Subcutaneous abdominal adipose tissue (tissue), 5 donors: Measurements from ENCODE around the gene LDAF1.

Experiments used
- H3K27ac ChIP-seq: one replicate; pipeline ENCODE4 v1.7.0; 2013; ENCODE audit warnings: low read depth, mild to moderate bottlenecking, inconsistent platforms, low read length, moderate library complexity
- H3K27me3 ChIP-seq, 5 donors: one replicate each; pipeline ENCODE4 v1.7.0; 2013; ENCODE audit warnings: low read length in 5 of 5, inconsistent platforms in 1 of 5; ENCODE audit not compliant: control insufficient read depth in 5 of 5, insufficient read depth in 4 of 5
- H3K36me3 ChIP-seq, 5 donors: one replicate each; pipeline ENCODE4 v1.7.0; 2013; ENCODE audit warnings: low read length in 5 of 5; ENCODE audit not compliant: control insufficient read depth in 5 of 5, insufficient read depth in 5 of 5
- H3K4me1 ChIP-seq, 5 donors: one replicate each; pipeline ENCODE4 v1.7.0; 2013; ENCODE audit warnings: low read length in 5 of 5, mild to moderate bottlenecking in 3 of 5, moderate library complexity in 1 of 5; ENCODE audit not compliant: control insufficient read depth in 5 of 5, insufficient read depth in 5 of 5
- H3K4me3 ChIP-seq, 5 donors: one replicate each; pipeline ENCODE4 v1.7.0; 2013; ENCODE audit warnings: low read length in 5 of 5, low read depth in 1 of 5
- H3K9ac ChIP-seq, 5 donors: one replicate each; pipeline ENCODE4 v1.7.0; 2013; ENCODE audit warnings: low read length in 5 of 5, mild to moderate bottlenecking in 4 of 5, moderate library complexity in 3 of 5
- H3K9me3 ChIP-seq, 5 donors: one replicate each; pipeline ENCODE4 v1.7.0; 2013; ENCODE audit warnings: low read length in 5 of 5; ENCODE audit not compliant: control insufficient read depth in 5 of 5
- donor health status: healthy.
- donor health status: healthy.
- donor health status: healthy.
- donor health status: healthy.
- donor health status: healthy.

The LDAF1 gene

GRCh38 chr16:21208446-21209230, 50.2 kb downstream of the LDAF1 start:
- no peak overlapping the region for H3K4me3 ChIP-seq
- no peaks in the 10 kb centered on the region for H3K36me3 ChIP-seq
- H3K9me3 ChIP-seq: no peaks in the 10 kb centered on the region
- peaks cover 0 to 6% (median 4%) of the 10 kb centered on the region in 5 donors for H3K27me3 ChIP-seq
- H3K27ac ChIP-seq: no peak overlapping the region
- peaks cover 0 to 3% (median 0%) of the 10 kb centered on the region in 5 donors for H3K4me1 ChIP-seq
- H3K9ac ChIP-seq: no peak overlapping the region

GRCh38 chr16:21211486-21211885, 53.0 kb downstream of the LDAF1 start, which contains the start of gene ZP2:
Gene ZP2, minus strand, starts transcription at chr16:21211574. Its CDS starts 27 bp downstream, at chr16:21211547.
- peaks cover 0 to 3% (median 0%) of the 10 kb centered on the region in 5 donors for H3K4me1 ChIP-seq
- no peak within 1 kb of the TSS for H3K4me3 ChIP-seq
- no peak within 1 kb of the TSS for H3K27ac ChIP-seq
- no peaks in the 10 kb centered on the region for H3K36me3 ChIP-seq
- peaks cover 0 to 11% (median 4%) of the 10 kb centered on the region in 5 donors for H3K27me3 ChIP-seq
- no peak within 1 kb of the TSS for H3K9ac ChIP-seq
- no peaks in the 10 kb centered on the region for H3K9me3 ChIP-seq

- H3K36me3 ChIP-seq: no peaks in the 10 kb centered on the region
- H3K27me3 ChIP-seq: peaks cover 0 to 11% (median 4%) of the 10 kb centered on the region in 5 donors
- H3K27ac ChIP-seq: no peak overlapping the region
- peaks cover 0 to 3% (median 0%) of the 10 kb centered on the region in 5 donors for H3K4me1 ChIP-seq
- H3K9ac ChIP-seq: no peak overlapping the region
- no peak overlapping the region for H3K4me3 ChIP-seq
- H3K9me3 ChIP-seq: no peaks in the 10 kb centered on the region
These were observed 55.6 kb downstream of the LDAF1 start for GRCh38 chr16:21214086-21214485.

- peaks cover 0 to 13% (median 4%) of the 10 kb centered on the region in 5 donors for H3K27me3 ChIP-seq
- H3K36me3 ChIP-seq: no peaks in the 10 kb centered on the region
- no peaks in the 10 kb centered on the region for H3K9me3 ChIP-seq
- no peaks in the 10 kb centered on the region for H3K4me1 ChIP-seq
- H3K27ac ChIP-seq: no peak overlapping the region
- H3K9ac ChIP-seq: no peak overlapping the region
- no peak overlapping the region for H3K4me3 ChIP-seq
These were observed 58.6 kb downstream of the LDAF1 start for GRCh38 chr16:21217121-21217520.

DNA sequence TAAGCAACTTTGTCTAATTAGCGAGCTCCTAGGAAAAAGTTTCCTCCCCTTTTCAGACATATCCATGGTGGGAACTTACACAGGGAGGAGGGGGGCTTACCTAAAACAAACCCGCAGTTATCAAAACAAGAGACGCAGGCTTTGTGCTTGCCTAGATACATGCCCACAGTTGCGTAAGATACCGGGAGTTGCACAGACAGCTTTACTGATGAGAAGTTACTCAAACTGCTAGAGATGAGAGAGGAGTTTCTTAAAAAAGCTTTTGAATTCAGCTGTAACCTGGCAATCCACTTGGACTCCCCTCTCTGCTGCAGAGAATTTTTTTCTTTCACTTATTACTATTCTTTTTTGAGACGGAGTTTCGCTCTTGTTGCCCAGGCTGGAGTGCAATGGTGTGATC, 59.7 kb downstream of the LDAF1 start:
- H3K27ac ChIP-seq: no peak overlapping the region
- H3K4me1 ChIP-seq: no peaks in the 10 kb centered on the region
- H3K27me3 ChIP-seq: peaks cover 0 to 13% (median 5%) of the 10 kb centered on the region in 5 donors
- no peaks in the 10 kb centered on the region for H3K36me3 ChIP-seq
- no peak overlapping the region for H3K4me3 ChIP-seq
- no peak overlapping the region for H3K9ac ChIP-seq
- H3K9me3 ChIP-seq: no peaks in the 10 kb centered on the region

DNA sequence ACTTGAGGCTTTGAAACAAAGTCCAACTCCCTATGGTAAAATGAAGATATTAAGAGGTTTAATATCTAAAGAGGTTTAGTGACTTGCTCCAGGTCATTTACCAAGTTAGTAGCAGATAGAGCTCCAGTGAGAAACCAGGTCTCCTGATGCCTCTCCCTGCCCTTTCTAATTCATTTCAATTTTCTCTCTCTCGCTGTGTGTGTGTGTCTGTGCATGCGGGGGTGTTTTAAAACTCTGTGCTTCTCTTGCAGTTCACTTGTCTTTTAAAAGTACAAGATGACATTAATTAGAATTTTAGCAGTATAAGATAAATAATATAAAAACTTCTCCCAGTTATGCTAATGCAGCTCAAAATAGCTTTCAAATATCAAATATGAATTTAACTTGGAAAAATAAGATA, 61.1 kb downstream of the LDAF1 start:
- Histone ChIP-seq H3K4me3 (no peak overlapping the region), H3K9me3 (no peaks in the 10 kb centered on the region), H3K27me3 (peaks cover 0 to 6% (median 3%) of the 10 kb centered on the region in 5 donors), H3K36me3 (no peaks in the 10 kb centered on the region), H3K27ac (no peak overlapping the region), H3K4me1 (no peaks in the 10 kb centered on the region), H3K9ac (no peak overlapping the region)

DNA sequence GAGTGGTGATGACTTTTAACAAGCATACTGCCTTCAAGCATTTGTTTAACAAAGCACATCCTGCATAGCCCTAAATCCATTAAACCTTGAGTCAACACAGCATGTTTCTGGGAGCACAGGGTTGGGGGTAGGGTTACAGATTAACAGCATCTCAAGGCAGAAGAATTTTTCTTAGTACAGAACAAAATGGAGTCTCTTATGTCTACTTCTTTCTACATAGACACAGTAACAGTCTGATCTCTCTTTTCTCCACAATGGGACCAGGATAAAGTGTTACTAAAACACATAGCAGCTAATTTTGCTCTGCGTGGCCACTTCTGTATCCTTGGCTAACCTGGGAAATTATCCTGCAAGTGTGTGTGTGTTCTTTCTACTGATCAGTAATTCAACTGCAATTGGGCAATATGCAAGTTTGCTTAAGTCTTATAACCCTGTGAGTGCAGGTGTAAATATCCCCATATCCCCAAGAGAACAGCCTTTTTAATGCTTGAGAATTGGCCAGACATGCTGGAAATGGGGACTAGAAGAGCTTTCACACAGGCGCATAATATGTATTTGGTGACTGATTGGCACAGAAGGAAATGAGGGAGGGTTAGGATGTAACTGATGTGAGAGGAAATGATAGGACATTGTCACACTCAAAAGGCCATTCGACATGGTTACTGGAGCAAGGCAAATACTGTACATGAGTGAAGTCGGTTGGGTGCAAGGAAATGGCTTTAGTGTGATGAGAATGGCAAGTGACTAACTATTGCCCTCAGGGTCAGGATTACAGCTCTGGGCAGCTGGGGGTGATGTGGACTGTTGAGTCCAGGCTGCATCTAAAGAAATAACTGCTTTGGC, 64.2 kb downstream of the LDAF1 start:
- Histone ChIP-seq H3K4me1 (no peaks in the 10 kb centered on the region), H3K36me3 (no peaks in the 10 kb centered on the region), H3K27ac (no peak overlapping the region), H3K9me3 (no peaks in the 10 kb centered on the region), H3K9ac (no peak overlapping the region), H3K27me3 (peaks cover 0 to 6% (median 3%) of the 10 kb centered on the region in 5 donors), H3K4me3 (no peak overlapping the region)

DNA sequence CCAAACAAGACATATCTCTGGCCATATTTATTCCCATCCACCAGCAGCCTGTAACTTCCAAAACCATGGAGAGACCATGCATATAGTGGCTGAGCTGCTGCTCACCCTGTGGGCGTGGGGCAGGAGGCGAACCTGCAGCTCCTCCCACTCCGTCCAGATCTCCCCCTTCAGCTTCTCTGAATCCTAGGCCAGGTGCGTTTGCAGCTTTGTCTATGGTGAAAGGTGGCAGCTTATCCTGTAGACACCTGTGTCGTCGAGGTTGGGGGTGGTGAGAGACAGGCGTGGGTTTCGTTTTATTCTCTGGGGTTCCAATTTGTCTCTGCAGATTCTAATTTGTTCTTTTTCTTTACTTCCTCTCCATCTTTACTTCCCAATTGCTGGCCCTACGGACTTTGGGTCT, 65.3 kb downstream of the LDAF1 start:
- Histone ChIP-seq H3K27me3 (peaks cover 0 to 6% (median 3%) of the 10 kb centered on the region in 5 donors), H3K27ac (no peak overlapping the region), H3K4me1 (no peaks in the 10 kb centered on the region), H3K9ac (no peak overlapping the region), H3K36me3 (no peaks in the 10 kb centered on the region), H3K9me3 (no peaks in the 10 kb centered on the region), H3K4me3 (no peak overlapping the region)

DNA sequence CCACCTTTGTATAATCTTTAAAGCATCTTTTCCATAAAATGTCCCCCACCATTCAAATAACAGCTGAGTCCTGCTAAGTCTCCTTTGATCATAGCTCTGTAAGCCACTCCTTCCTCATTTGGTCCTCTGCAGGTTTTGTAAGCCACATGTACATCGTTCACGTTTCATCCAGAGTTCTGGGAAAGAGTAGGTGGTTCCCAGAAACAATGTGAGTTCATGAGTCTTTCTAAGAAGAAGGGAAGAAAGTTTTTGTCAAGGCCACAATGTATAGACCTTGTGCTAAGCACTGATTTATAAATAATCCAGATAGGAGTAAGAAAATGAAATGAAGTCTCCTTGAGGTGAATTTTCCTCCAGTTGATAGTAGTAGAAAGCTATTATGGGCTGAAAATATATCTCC, 66.3 kb downstream of the LDAF1 start:
- Histone ChIP-seq H3K36me3 (no peaks in the 10 kb centered on the region), H3K9me3 (no peaks in the 10 kb centered on the region), H3K27me3 (peaks cover 0 to 6% (median 3%) of the 10 kb centered on the region in 5 donors), H3K4me3 (no peak overlapping the region), H3K9ac (no peak overlapping the region), H3K4me1 (no peaks in the 10 kb centered on the region), H3K27ac (no peak overlapping the region)

GRCh38 chr16:21226749-21227148, 68.3 kb downstream of the LDAF1 start:
- Histone ChIP-seq H3K4me1 (no peaks in the 10 kb centered on the region), H3K9ac (no peak overlapping the region), H3K9me3 (no peaks in the 10 kb centered on the region), H3K27ac (no peak overlapping the region), H3K4me3 (no peak overlapping the region), H3K27me3 (peaks cover 0 to 6% (median 0%) of the 10 kb centered on the region in 5 donors), H3K36me3 (no peaks in the 10 kb centered on the region)
